OCI-LY7 (cell line): ENCODE results near the gene LRRC72. TPM values are rescaled to one million over a fixed set of nuclear protein-coding genes. Genes with fewer than 3 reads are reported as not detected.
"Not testable (repeated sequence)": the region's sequence is repeated elsewhere in the genome, so short reads cannot be mapped to it uniquely, and the experiment has no call there.

Source experiments
- BruUV-seq: library from RNA; stranded (reverse); fragments of 400-500 nt; replicated peaks from 2 replicates; lab custom pipeline; 2021; lab: Mats Ljungman, UMichigan
- CTCF ChIA-PET: fragments of 300-600 bp; sonication (Branson Sonifier 250); formaldehyde crosslinking; loops from one replicate; lab custom pipeline; 2022; ENCODE audit warnings: antibody characterized with exemption; ENCODE audit not compliant: unreplicated experiment; lab: Charles Lee
- POLR2A ChIA-PET: fragments of 300-600 bp; sonication (Branson Sonifier 250); formaldehyde crosslinking; loops from one replicate; lab custom pipeline; 2022; ENCODE audit warnings: antibody characterized with exemption; lab: Charles Lee
- DNase-seq: peaks from one replicate; pipeline ENCODE4 v3.0.0-alpha.2; 2015; ENCODE audit warnings: low spot score
- H2AFZ ChIP-seq: fragments of 200-600 bp; sonication (generic), shearing (Covaris generic); 2 replicates; pipeline ENCODE4 v1.6.1; 2014; ENCODE audit warnings: mild to moderate bottlenecking, antibody characterized with exemption, low read length, moderate library complexity
- H3K27ac ChIP-seq: fragments of 200-600 bp; sonication (generic); 2 replicates; pipeline ENCODE4 v1.5.1; 2014; ENCODE audit warnings: mixed run types, low read depth, mild to moderate bottlenecking, moderate library complexity, low read length, inconsistent platforms; ENCODE audit not compliant: poor library complexity, severe bottlenecking
- H3K36me3 ChIP-seq: fragments of 200-600 bp; sonication (generic); 2 replicates; pipeline ENCODE4 v1.6.1; 2014; ENCODE audit warnings: mild to moderate bottlenecking, antibody characterized with exemption, low read length, moderate library complexity, mixed read lengths; ENCODE audit not compliant: insufficient read depth
- H3K4me1 ChIP-seq: fragments of 200-600 bp; sonication (generic); 2 replicates; pipeline ENCODE4 v1.5.1; 2014; ENCODE audit warnings: mild to moderate bottlenecking, low read length; ENCODE audit not compliant: insufficient read depth, poor library complexity, severe bottlenecking
- H3K4me2 ChIP-seq: fragments of 200-600 bp; sonication (generic); 2 replicates; pipeline ENCODE4 v1.6.1; 2014; ENCODE audit warnings: mild to moderate bottlenecking, low read length
- H3K4me3 ChIP-seq: fragments of 200-600 bp; sonication (generic); 2 replicates; pipeline ENCODE4 v1.5.1; 2014; ENCODE audit warnings: mild to moderate bottlenecking, low read depth, low read length; ENCODE audit not compliant: poor library complexity, severe bottlenecking
- H3K79me2 ChIP-seq: fragments of 200-600 bp; sonication (generic); 2 replicates; pipeline ENCODE4 v1.6.1; 2016; ENCODE audit warnings: low read depth, mild to moderate bottlenecking, low read length, moderate library complexity, mixed read lengths; ENCODE audit not compliant: insufficient read depth
- H3K9me2 ChIP-seq: fragments of 200-600 bp; sonication (generic); 2 replicates; pipeline ENCODE4 v1.6.1; 2016; ENCODE audit warnings: mild to moderate bottlenecking, low read length, mixed read lengths; ENCODE audit not compliant: insufficient read depth
- H3K9me3 ChIP-seq: fragments of 200-600 bp; sonication (generic); 2 replicates; pipeline ENCODE4 v1.6.1; 2014; ENCODE audit warnings: mild to moderate bottlenecking, mixed run types, low read length, mixed read lengths
- H4K20me1 ChIP-seq: fragments of 200-600 bp; sonication (generic); 2 replicates; pipeline ENCODE4 v1.6.1; 2014; ENCODE audit warnings: mild to moderate bottlenecking, antibody characterized with exemption, low read length, moderate library complexity, mixed read lengths; ENCODE audit not compliant: insufficient read depth
- CTCF ChIP-seq: fragments of 200-600 bp; sonication (generic); conservative IDR thresholded peaks from 2 replicates; pipeline ENCODE4 v1.5.1; 2014; ENCODE audit warnings: mild to moderate bottlenecking, antibody characterized with exemption, low read length, moderate library complexity, mixed read lengths
- EZH2phosphoT487 ChIP-seq: fragments of 200-600 bp; sonication (generic); IDR thresholded peaks from 2 replicates; pipeline ENCODE4 v1.6.1; 2018; ENCODE audit warnings: low read depth, borderline replicate concordance, mild to moderate bottlenecking, mixed run types, antibody characterized with exemption, low read length, moderate library complexity, mixed read lengths
- intact Hi-C: fragments of 100-400 bp; cut with micrococcal nuclease; formaldehyde crosslinking; loops from one replicate; pipeline ENCODE4 v1.10.0; 2022; ENCODE audit not compliant: unreplicated experiment
- total RNA-seq, 2 experiments: library from RNA; depleted of rRNA in 1 of 2; stranded (reverse); fragments of >200 nt in 1 of 2; shearing (Covaris generic) in 1 of 2; gene quantifications; 2 replicates each; pipeline ENCODE4 v1.2.3, GENCODE V29; 2014 to 2022

Gene LRRC72
- total RNA-seq, 2 experiments from 2014 or later, result not detected

DNA sequence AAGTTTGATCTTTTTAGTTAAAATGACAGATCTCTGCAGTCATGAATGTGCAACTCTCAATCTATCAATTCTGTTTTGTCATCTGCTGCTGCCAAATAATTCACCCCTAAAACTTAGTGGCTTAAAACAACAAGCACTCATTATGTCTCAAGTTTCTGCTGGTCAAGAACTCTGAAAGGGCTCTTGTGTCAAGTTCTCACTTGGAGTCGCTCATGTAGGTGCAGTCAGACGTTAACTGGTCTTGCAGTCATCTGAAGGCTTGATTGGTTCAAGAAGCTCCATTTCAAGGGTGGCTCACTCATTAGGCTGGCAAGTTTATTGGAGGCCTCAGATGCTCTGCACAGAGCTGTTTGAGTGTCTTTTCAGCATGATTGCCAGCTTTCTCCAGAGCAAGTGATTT, 28.5 kb upstream of the LRRC72 start:
- H2AFZ ChIP-seq, result no peak overlapping the region
- H4K20me1 ChIP-seq, result no peaks in the 10 kb centered on the region
- H3K9me2 ChIP-seq, result no peaks in the 10 kb centered on the region
- no peaks in the 10 kb centered on the region for H3K9me3 ChIP-seq
- H3K27ac ChIP-seq, result no peak overlapping the region
- DNase-seq, result no peak
- ChIA-PET CTCF (interaction anchor here (0.6 kb wide), 1 partner anchor 66 kb away, joined by 3 read pairs; no protein-coding TSS in a partner anchor), POLR2A (interaction anchor here (0.6 to 0.7 kb wide), 2 partner anchors 10 to 14 kb away, joined by 5 to 6 read pairs; no protein-coding TSS in a partner anchor)
- H3K4me2 ChIP-seq, result no peak overlapping the region
- intact Hi-C loops, result no loop called here
- H3K4me1 ChIP-seq, result no peaks in the 10 kb centered on the region
- no peak overlapping the region for H3K4me3 ChIP-seq
- TF ChIP-seq CTCF, result no peak
- TF ChIP-seq EZH2phosphoT487, result no peak
- no TSS peak for BruUV-seq
- no peaks in the 10 kb centered on the region for H3K36me3 ChIP-seq
- H3K79me2 ChIP-seq, result no peaks in the 10 kb centered on the region

- DNase-seq, result no peak
- Histone ChIP-seq H3K4me3 (no peak overlapping the region), H3K36me3 (no peaks in the 10 kb centered on the region), H3K27ac (no peak overlapping the region), H3K79me2 (no peaks in the 10 kb centered on the region), H2AFZ (no peak overlapping the region), H3K9me2 (no peaks in the 10 kb centered on the region), H4K20me1 (no peaks in the 10 kb centered on the region), H3K9me3 (no peaks in the 10 kb centered on the region), H3K4me1 (no peaks in the 10 kb centered on the region), H3K4me2 (no peak overlapping the region)
- ChIA-PET POLR2A (no interaction called here), CTCF (no interaction called here)
- TF ChIP-seq CTCF, result no peak
- no peak for TF ChIP-seq EZH2phosphoT487
- BruUV-seq, result no TSS peak
- intact Hi-C loops, result no loop called here
These were observed 24.3 kb upstream of the LRRC72 start for GRCh38 chr7:16502303-16502702.

GRCh38 chr7:16504019-16504418, 22.6 kb upstream of the LRRC72 start:
- Histone ChIP-seq H3K4me2 (no peak overlapping the region), H3K4me1 (no peaks in the 10 kb centered on the region), H4K20me1 (no peaks in the 10 kb centered on the region), H3K79me2 (no peaks in the 10 kb centered on the region), H3K9me2 (no peaks in the 10 kb centered on the region), H3K4me3 (no peak overlapping the region), H3K27ac (no peak overlapping the region), H3K36me3 (no peaks in the 10 kb centered on the region), H3K9me3 (no peaks in the 10 kb centered on the region), H2AFZ (no peak overlapping the region)
- no TSS peak for BruUV-seq
- POLR2A ChIA-PET, result no interaction called here
- CTCF ChIA-PET, result no interaction called here
- TF ChIP-seq EZH2phosphoT487 (no peak), CTCF (no peak)
- DNase-seq, result no peak
- intact Hi-C loops, result no loop called here

DNA sequence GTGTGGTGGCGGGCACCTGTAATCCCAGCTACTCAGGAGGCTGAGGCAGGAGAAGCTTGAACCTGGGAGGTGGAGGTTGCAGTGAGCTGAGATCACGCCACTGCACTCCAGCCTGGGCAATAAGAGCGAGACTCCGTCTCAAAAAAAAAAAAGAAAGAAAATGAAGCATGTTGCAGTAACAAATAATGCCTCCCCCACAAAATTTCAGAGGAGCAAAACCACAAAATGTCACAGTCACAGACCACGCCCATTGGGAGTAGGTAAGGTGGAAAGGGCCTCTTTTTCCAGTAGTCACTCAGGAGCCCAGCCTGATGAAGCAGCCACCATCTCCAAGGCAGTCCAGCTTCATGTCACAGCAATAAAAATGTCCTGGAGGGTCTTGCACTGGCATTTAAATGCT, 20.2 kb upstream of the LRRC72 start:
- H2AFZ ChIP-seq, H3K9me3 ChIP-seq, H4K20me1 ChIP-seq, H3K9me2 ChIP-seq, H3K36me3 ChIP-seq, CTCF ChIA-PET, H3K4me2 ChIP-seq, BruUV-seq, H3K27ac ChIP-seq, intact Hi-C loops, H3K4me1 ChIP-seq, H3K79me2 ChIP-seq, H3K4me3 ChIP-seq, DNase-seq: not testable (repeated sequence)
- POLR2A ChIA-PET, result interaction anchor here (0.6 kb wide), 1 partner anchor 64 kb away, joined by 3 read pairs; no protein-coding TSS in a partner anchor
